Esophagus muscularis mucosa (tissue), 4 donors: ENCODE measurements around the gene UPF2.

Source experiments
- EP300 ChIP-seq: sonication (generic); formaldehyde crosslinking; IDR thresholded peaks from one replicate; pipeline ENCODE4 v1.6.1; 2017; ENCODE audit warnings: antibody characterized with exemption
- POLR2A ChIP-seq: fragments of 450-650 bp; IDR thresholded peaks from one replicate; pipeline ENCODE4 v1.6.1; 2017; ENCODE audit warnings: antibody characterized with exemption, moderate library complexity, mild to moderate bottlenecking, low read depth
- POLR2AphosphoS5 ChIP-seq, 2 donors: sonication (generic); formaldehyde crosslinking; IDR thresholded peaks; one replicate each; pipeline ENCODE4 v1.6.1; 2017; ENCODE audit warnings: antibody characterized with exemption in 2 of 2
- TF ChIP-seq, protein P1 (sequence below), 3 experiments: fragments of 200-600 bp in 2 of 3; fragments of 450-650 bp in 1 of 3; sonication (generic) in 2 of 3; IDR thresholded peaks; one replicate each; pipeline ENCODE4 v1.5.1; 2017 to 2019; ENCODE audit warnings: antibody characterized with exemption in 3 of 3, mild to moderate bottlenecking in 2 of 3, moderate library complexity in 1 of 3

GRCh38 chr10:11901833-11902475 lies 140.7 kb downstream of the UPF2 start:
- TF ChIP-seq POLR2A (no peak), POLR2AphosphoS5 (IDR thresholded peaks at IDR 0.05) (no peak), EP300 (no peak)
- TF ChIP-seq, protein P1, sequence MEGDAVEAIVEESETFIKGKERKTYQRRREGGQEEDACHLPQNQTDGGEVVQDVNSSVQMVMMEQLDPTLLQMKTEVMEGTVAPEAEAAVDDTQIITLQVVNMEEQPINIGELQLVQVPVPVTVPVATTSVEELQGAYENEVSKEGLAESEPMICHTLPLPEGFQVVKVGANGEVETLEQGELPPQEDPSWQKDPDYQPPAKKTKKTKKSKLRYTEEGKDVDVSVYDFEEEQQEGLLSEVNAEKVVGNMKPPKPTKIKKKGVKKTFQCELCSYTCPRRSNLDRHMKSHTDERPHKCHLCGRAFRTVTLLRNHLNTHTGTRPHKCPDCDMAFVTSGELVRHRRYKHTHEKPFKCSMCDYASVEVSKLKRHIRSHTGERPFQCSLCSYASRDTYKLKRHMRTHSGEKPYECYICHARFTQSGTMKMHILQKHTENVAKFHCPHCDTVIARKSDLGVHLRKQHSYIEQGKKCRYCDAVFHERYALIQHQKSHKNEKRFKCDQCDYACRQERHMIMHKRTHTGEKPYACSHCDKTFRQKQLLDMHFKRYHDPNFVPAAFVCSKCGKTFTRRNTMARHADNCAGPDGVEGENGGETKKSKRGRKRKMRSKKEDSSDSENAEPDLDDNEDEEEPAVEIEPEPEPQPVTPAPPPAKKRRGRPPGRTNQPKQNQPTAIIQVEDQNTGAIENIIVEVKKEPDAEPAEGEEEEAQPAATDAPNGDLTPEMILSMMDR (IDR thresholded peaks at IDR 0.05), result no peak
